Caco-2 (cell line): Measurements from ENCODE around the gene GSS. TPM values are rescaled to one million over a fixed set of nuclear protein-coding genes. Genes with fewer than 3 reads are reported as not detected.

ENCODE experiments used
- BruUV-seq: library from RNA; stranded (reverse); fragments of 400-500 nt; replicated peaks from 2 replicates; lab custom pipeline; 2021; lab: Mats Ljungman, UMichigan
- CTCF ChIA-PET: fragments of 300-600 bp; sonication (Branson Sonifier 250); formaldehyde crosslinking; loops from one replicate; lab custom pipeline; 2022; ENCODE audit warnings: antibody characterized with exemption; lab: Charles Lee
- POLR2A ChIA-PET: fragments of 300-600 bp; sonication (Branson Sonifier 250); formaldehyde crosslinking; loops from one replicate; lab custom pipeline; 2022; ENCODE audit warnings: antibody characterized with exemption; lab: Charles Lee
- DNase-seq, 2 experiments: peaks; one replicate each; pipeline versions ENCODE4 v3.0.0 to v3.0.0-alpha.2; 2020 to 2022
- H3K27me3 ChIP-seq: replicated peaks from 2 replicates; pipeline ENCODE4 v1.6.0; 2011; ENCODE audit warnings: low read length; ENCODE audit not compliant: control insufficient read depth, insufficient read depth
- H3K36me3 ChIP-seq: 2 replicates; pipeline ENCODE4 v1.5.1; 2011; ENCODE audit warnings: low read length; ENCODE audit not compliant: control insufficient read depth, insufficient read depth
- H3K4me1 ChIP-seq: fragments of 250-450 bp; sonication (Bioruptor Pico); 2 replicates; pipeline ENCODE4 v1.5.1; 2020; ENCODE audit warnings: mild to moderate bottlenecking
- H3K4me3 ChIP-seq: 2 replicates; pipeline ENCODE4 v1.5.1; 2011; ENCODE audit warnings: low read depth, mild to moderate bottlenecking, control low read depth, low read length
- H3K9me3 ChIP-seq: fragments of 250-450 bp; sonication (Bioruptor Pico); 2 replicates; pipeline ENCODE4 v1.5.1; 2020; ENCODE audit warnings: mild to moderate bottlenecking, moderate library complexity
- H3K27ac Mint-ChIP-seq: one replicate; pipeline ENCODE4 v1.8.0; 2022; ENCODE audit warnings: mixed read lengths; ENCODE audit not compliant: unreplicated experiment
- H3K27me3 Mint-ChIP-seq: one replicate; pipeline ENCODE4 v1.8.0; 2022; ENCODE audit warnings: mixed read lengths; ENCODE audit not compliant: insufficient read depth, unreplicated experiment
- H3K36me3 Mint-ChIP-seq: one replicate; pipeline ENCODE4 v1.8.0; 2022; ENCODE audit warnings: mild to moderate bottlenecking, mixed read lengths; ENCODE audit not compliant: insufficient read depth, unreplicated experiment
- H3K4me1 Mint-ChIP-seq: one replicate; pipeline ENCODE4 v1.8.0; 2022; ENCODE audit warnings: low read depth, mixed read lengths; ENCODE audit not compliant: unreplicated experiment
- H3K4me3 Mint-ChIP-seq: one replicate; pipeline ENCODE4 v1.8.0; 2022; ENCODE audit warnings: mild to moderate bottlenecking, moderate library complexity, mixed read lengths; ENCODE audit not compliant: unreplicated experiment
- H3K9me3 Mint-ChIP-seq: one replicate; pipeline ENCODE4 v1.8.0; 2022; ENCODE audit warnings: mixed read lengths; ENCODE audit not compliant: unreplicated experiment
- intact Hi-C: fragments of 100-400 bp; cut with micrococcal nuclease; formaldehyde crosslinking; loops from one replicate; pipeline ENCODE4 v1.10.0; 2022; ENCODE audit not compliant: unreplicated experiment
- total RNA-seq: library from RNA; stranded (reverse); gene quantifications from 2 replicates; pipeline ENCODE4 v1.2.3, GENCODE V29; 2022
- TF ChIP-seq, protein P1 (sequence below), 2 experiments: fragments of 200-600 bp in 1 of 2; IDR thresholded peaks; 1 replicate in 1 of 2; 2 replicates in 1 of 2; pipeline versions ENCODE4 v1.5.1 to v1.8.0; 2011 to 2022; ENCODE audit warnings: antibody characterized with exemption in 1 of 2, control low read depth in 1 of 2, inconsistent platforms in 1 of 2, low read depth in 1 of 2, low read length in 1 of 2, mild to moderate bottlenecking in 1 of 2, moderate library complexity in 1 of 2; ENCODE audit not compliant: insufficient read depth in 1 of 2, severe bottlenecking in 1 of 2, unreplicated experiment in 1 of 2

GSS gene
- total RNA-seq, 1 experiment from 2014 or later: 138 TPM

DNA sequence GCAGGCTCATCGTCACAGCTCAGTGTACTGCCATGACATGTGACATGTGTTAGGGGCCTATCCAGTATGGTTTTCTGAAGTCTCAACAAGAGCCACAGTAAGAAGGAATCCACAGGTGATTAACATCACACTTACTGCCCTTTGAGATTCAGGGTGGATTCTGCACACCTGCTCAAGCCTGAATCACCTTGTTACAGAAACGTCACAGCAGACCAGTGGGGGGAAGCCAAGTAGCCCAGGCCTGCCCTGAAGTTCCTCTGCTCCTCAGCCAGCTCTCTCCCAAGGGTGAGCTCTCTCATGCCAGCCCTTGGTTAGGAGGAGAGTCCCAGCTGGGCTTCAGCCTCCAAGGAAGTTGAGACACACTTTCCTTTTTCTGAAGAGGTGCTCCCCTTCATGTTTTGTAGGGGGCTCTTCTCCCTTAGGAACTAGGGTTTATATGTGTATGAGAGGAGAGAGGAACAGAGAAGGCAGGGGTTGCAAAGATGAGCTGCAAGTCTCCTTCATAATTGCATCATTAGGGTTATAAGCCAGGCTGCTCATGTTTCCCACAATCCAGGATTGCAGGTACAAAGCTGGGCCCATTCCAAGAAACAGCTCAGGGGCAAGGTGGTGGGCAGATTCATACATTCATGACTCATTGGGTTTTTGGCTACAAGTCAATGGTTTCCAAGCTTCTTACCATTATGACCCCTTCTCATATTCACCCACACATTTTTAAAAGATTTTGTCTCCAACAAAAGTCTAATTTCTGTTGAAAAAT is 11.6 kb downstream of the GSS start:
- no TSS peak for BruUV-seq
- Mint-ChIP-seq H3K4me1 (no peaks in the 10 kb centered on the region), H3K9me3 (no peaks in the 10 kb centered on the region), H3K36me3 (peaks cover 43% of the 10 kb centered on the region), H3K27me3 (no peaks in the 10 kb centered on the region), H3K4me3 (no peak overlapping the region), H3K27ac (no peak overlapping the region)
- Histone ChIP-seq H3K4me3 (no peak overlapping the region), H3K4me1 (no peaks in the 10 kb centered on the region), H3K27me3 (no peaks in the 10 kb centered on the region), H3K36me3 (peaks cover 16% of the 10 kb centered on the region), H3K9me3 (no peaks in the 10 kb centered on the region)
- TF ChIP-seq, protein P1, sequence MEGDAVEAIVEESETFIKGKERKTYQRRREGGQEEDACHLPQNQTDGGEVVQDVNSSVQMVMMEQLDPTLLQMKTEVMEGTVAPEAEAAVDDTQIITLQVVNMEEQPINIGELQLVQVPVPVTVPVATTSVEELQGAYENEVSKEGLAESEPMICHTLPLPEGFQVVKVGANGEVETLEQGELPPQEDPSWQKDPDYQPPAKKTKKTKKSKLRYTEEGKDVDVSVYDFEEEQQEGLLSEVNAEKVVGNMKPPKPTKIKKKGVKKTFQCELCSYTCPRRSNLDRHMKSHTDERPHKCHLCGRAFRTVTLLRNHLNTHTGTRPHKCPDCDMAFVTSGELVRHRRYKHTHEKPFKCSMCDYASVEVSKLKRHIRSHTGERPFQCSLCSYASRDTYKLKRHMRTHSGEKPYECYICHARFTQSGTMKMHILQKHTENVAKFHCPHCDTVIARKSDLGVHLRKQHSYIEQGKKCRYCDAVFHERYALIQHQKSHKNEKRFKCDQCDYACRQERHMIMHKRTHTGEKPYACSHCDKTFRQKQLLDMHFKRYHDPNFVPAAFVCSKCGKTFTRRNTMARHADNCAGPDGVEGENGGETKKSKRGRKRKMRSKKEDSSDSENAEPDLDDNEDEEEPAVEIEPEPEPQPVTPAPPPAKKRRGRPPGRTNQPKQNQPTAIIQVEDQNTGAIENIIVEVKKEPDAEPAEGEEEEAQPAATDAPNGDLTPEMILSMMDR (IDR thresholded peaks at IDR 0.05; ENCODE audit: insufficient read depth in 1 of 2, low read depth in 1 of 2, low read length in 1 of 2, severe bottlenecking in 1 of 2, unreplicated experiment in 1 of 2): no peak
- DNase-seq: no peak
- CTCF ChIA-PET: interaction anchor here (1.1 to 1.3 kb wide), 2 partner anchors 68 to 70 kb away, joined by 3 to 5 read pairs; no protein-coding TSS in a partner anchor
- intact Hi-C loops: no loop called here
- POLR2A ChIA-PET: no interaction called here

DNA sequence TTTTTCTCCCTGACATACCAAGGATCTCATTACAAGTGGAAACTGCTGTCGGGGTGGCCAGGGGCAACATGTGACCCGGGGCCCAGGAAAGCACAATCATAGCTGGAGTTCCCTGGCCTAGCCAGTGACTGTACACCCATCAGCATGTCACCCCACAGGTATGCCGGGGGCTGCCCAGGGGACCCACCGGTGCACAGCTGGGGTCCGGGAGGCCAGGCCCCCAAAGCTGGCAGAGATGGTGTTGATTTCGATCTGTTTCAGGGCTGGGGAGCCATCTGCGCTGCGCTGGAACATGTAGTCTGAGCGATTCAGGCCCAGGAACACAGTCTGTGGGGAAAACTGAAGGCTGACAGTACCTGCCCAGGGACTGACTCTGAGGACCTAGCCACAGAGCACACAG is 13.3 kb downstream of the GSS start:
- H3K4me1 Mint-ChIP-seq: no peaks in the 10 kb centered on the region
- Histone ChIP-seq H3K9me3 (no peaks in the 10 kb centered on the region), H3K27me3 (no peaks in the 10 kb centered on the region), H3K36me3 (peaks cover 17% of the 10 kb centered on the region), H3K4me1 (no peaks in the 10 kb centered on the region), H3K4me3 (no peak overlapping the region)
- no peak for DNase-seq
- no peaks in the 10 kb centered on the region for H3K27me3 Mint-ChIP-seq
- ChIA-PET POLR2A (no interaction called here), CTCF (no interaction called here)
- intact Hi-C loops: no loop called here
- no peak overlapping the region for H3K27ac Mint-ChIP-seq
- no peaks in the 10 kb centered on the region for H3K9me3 Mint-ChIP-seq
- TF ChIP-seq, protein P1 (IDR thresholded peaks at IDR 0.05; ENCODE audit: insufficient read depth in 1 of 2, low read depth in 1 of 2, low read length in 1 of 2, severe bottlenecking in 1 of 2, unreplicated experiment in 1 of 2): no peak
- BruUV-seq: no TSS peak
- peaks cover 54% of the 10 kb centered on the region for H3K36me3 Mint-ChIP-seq
- no peak overlapping the region for H3K4me3 Mint-ChIP-seq

DNA sequence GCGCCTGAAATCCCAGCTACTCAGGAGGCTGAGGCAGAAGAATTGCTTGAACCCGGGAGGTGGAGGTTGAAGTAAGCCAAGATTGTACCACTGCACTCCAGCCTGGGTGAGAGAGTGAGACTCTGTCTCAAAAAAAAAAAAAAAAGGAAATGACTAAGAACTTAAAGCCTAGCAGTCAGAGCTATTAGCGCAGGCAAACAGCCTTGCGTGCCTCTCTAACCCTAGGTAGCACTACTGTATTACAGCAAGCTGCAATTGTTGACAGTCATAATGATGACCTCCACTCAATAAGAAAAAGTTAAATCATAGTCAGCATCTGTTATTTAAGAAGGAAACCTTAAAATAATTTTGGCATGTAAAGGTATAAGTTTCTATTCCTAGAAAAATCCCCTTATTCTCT is 14.4 kb downstream of the GSS start:
- H3K27me3 Mint-ChIP-seq: no peaks in the 10 kb centered on the region
- no peaks in the 10 kb centered on the region for H3K4me1 ChIP-seq
- TF ChIP-seq, protein P1 (IDR thresholded peaks at IDR 0.05; ENCODE audit: insufficient read depth in 1 of 2, low read depth in 1 of 2, low read length in 1 of 2, severe bottlenecking in 1 of 2, unreplicated experiment in 1 of 2): no peak
- no peaks in the 10 kb centered on the region for H3K4me1 Mint-ChIP-seq
- CTCF ChIA-PET: interaction anchor here (0.6 to 1.2 kb wide), 3 partner anchors 15 to 205 kb away, joined by 3 read pairs; partner anchors contain the start of gene MYH7B
- POLR2A ChIA-PET: no interaction called here
- intact Hi-C loops: no loop called here
- H3K4me3 Mint-ChIP-seq: no peak overlapping the region
- BruUV-seq: no TSS peak
- no peak overlapping the region for H3K4me3 ChIP-seq
- H3K27ac Mint-ChIP-seq: no peak overlapping the region
- H3K27me3 ChIP-seq: no peaks in the 10 kb centered on the region
- peaks cover 17% of the 10 kb centered on the region for H3K36me3 ChIP-seq
- no peaks in the 10 kb centered on the region for H3K9me3 ChIP-seq
- DNase-seq: no peak
- peaks cover 62% of the 10 kb centered on the region for H3K36me3 Mint-ChIP-seq
- H3K9me3 Mint-ChIP-seq: no peaks in the 10 kb centered on the region
